ENCODE results near the gene CREBBP. TPM values are rescaled to one million over a fixed set of nuclear protein-coding genes. Genes with fewer than 3 reads are reported as not detected.

Gene CREBBP
- total RNA-seq, 2 experiments from 2014 or later: 36.0 to 72.3 TPM

DNA sequence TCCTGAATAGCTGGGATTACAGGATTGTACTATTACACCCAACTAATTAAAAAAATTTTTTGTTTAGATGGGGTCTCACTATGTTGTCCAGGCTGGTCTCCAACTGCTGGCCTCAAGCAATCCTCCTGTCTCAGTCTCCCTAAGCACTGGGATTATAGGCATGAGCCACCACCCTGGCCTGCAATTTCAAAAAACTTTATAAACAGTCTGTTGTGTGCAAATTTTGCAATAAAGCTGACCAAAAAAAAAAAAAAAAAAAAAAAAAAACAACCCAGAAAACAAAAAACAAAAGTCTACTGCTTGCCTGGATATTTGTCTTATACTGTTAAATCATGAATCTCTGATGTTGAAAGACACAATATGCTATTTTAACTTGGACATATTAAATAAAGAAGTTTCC is 4.4 kb downstream of the CREBBP start:
- no TSS peak for BruUV-seq (replicated peaks)
- H3K4me1 ChIP-seq (ENCODE audit: insufficient read depth, low read length, poor library complexity, severe bottlenecking): peaks cover 45% of the 10 kb centered on the region
- TF ChIP-seq EZH2phosphoT487 (IDR thresholded peaks at IDR 0.05; ENCODE audit: borderline replicate concordance, low read depth, low read length): no peak
- TF ChIP-seq, protein P1, sequence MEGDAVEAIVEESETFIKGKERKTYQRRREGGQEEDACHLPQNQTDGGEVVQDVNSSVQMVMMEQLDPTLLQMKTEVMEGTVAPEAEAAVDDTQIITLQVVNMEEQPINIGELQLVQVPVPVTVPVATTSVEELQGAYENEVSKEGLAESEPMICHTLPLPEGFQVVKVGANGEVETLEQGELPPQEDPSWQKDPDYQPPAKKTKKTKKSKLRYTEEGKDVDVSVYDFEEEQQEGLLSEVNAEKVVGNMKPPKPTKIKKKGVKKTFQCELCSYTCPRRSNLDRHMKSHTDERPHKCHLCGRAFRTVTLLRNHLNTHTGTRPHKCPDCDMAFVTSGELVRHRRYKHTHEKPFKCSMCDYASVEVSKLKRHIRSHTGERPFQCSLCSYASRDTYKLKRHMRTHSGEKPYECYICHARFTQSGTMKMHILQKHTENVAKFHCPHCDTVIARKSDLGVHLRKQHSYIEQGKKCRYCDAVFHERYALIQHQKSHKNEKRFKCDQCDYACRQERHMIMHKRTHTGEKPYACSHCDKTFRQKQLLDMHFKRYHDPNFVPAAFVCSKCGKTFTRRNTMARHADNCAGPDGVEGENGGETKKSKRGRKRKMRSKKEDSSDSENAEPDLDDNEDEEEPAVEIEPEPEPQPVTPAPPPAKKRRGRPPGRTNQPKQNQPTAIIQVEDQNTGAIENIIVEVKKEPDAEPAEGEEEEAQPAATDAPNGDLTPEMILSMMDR (conservative IDR thresholded peaks at IDR 0.05; ENCODE audit: low read length): no peak
- intact Hi-C loops (cut with micrococcal nuclease; ENCODE audit: unreplicated experiment): no loop called here
- H3K4me2 ChIP-seq (ENCODE audit: low read length): no peak overlapping the region
- peaks cover 86% of the 10 kb centered on the region for H3K79me2 ChIP-seq (ENCODE audit: insufficient read depth, low read depth, low read length)
- peaks cover 74% of the 10 kb centered on the region for H4K20me1 ChIP-seq (ENCODE audit: insufficient read depth, low read length)
- ChIA-PET CTCF (ENCODE audit: unreplicated experiment) (no interaction called here), POLR2A (interaction anchor here (0.6 kb wide), 1 partner anchor 1110 kb away, joined by 4 read pairs; no protein-coding TSS in a partner anchor)
- no peak overlapping the region for H3K4me3 ChIP-seq (ENCODE audit: low read depth, low read length, poor library complexity, severe bottlenecking)
- H3K27ac ChIP-seq (ENCODE audit: low read depth, low read length, poor library complexity, severe bottlenecking): no peak overlapping the region
- H3K36me3 ChIP-seq (ENCODE audit: insufficient read depth, low read length): peaks cover 24% of the 10 kb centered on the region
- no peak for DNase-seq (ENCODE audit: low spot score)
- no peaks in the 10 kb centered on the region for H3K9me2 ChIP-seq (ENCODE audit: insufficient read depth, low read length)
- no peak overlapping the region for H2AFZ ChIP-seq (ENCODE audit: low read length)
- no peaks in the 10 kb centered on the region for H3K9me3 ChIP-seq (ENCODE audit: low read length)

DNA sequence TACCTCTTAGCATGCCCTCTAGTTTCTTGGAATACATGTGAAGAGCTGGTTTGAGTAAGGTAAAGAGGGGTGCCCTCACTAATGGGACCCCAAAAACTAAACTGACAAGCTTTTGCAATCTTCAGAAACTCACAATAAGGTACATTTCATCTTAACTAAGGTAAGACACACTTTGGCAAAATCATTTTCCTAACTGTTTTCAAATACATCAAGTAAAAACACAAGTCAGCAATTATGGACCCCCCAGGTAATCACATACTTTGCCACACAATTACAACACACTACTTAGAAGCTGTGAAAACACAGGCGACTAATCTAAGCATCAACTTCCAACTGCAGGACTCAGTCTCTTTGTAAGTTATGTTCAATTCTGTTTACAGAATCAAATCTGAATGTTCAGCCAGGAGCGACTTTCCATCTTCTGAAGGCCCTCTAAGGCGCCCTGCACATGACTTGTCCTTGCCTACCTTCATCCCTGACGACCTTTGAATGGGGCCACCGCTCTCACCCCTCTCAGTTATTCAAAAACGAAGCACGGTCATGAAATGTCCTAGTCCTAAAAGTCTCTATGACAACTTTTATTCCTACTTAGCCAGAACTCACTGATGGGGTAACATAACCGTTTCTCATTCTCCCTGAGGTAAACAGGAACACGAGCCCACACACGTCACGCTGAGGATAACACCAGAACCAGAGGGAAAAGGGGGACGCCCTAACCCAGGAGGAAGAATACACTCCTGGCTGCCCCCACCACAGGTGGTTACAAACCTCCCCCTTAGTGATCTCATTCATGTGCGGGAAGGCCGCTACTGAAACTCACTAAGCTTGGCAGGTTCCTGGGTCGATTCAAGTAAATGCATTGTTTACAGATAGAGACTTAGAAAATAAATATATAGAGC is 5.5 kb downstream of the CREBBP start:
- CTCF ChIA-PET (ENCODE audit: unreplicated experiment): no interaction called here
- peaks cover 75% of the 10 kb centered on the region for H4K20me1 ChIP-seq (ENCODE audit: insufficient read depth, low read length)
- no peak for DNase-seq (ENCODE audit: low spot score)
- H3K27ac ChIP-seq (ENCODE audit: low read depth, low read length, poor library complexity, severe bottlenecking): no peak overlapping the region
- intact Hi-C loops (cut with micrococcal nuclease; ENCODE audit: unreplicated experiment): no loop called here
- peaks cover 43% of the 10 kb centered on the region for H3K4me1 ChIP-seq (ENCODE audit: insufficient read depth, low read length, poor library complexity, severe bottlenecking)
- peaks cover 97% of the 10 kb centered on the region for H3K79me2 ChIP-seq (ENCODE audit: insufficient read depth, low read depth, low read length)
- no peak overlapping the region for H3K4me3 ChIP-seq (ENCODE audit: low read depth, low read length, poor library complexity, severe bottlenecking)
- H3K9me2 ChIP-seq (ENCODE audit: insufficient read depth, low read length): no peaks in the 10 kb centered on the region
- H3K4me2 ChIP-seq (ENCODE audit: low read length): no peak overlapping the region
- H3K36me3 ChIP-seq (ENCODE audit: insufficient read depth, low read length): peaks cover 24% of the 10 kb centered on the region
- no TSS peak for BruUV-seq (replicated peaks)
- H2AFZ ChIP-seq (ENCODE audit: low read length): no peak overlapping the region
- POLR2A ChIA-PET: interaction anchor here (0.6 to 0.9 kb wide), 2 partner anchors 187 to 195 kb away, joined by 3 to 4 read pairs; no protein-coding TSS in a partner anchor
- H3K9me3 ChIP-seq (ENCODE audit: low read length): no peaks in the 10 kb centered on the region
- TF ChIP-seq EZH2phosphoT487 (IDR thresholded peaks at IDR 0.05; ENCODE audit: borderline replicate concordance, low read depth, low read length): no peak
- TF ChIP-seq, protein P1 (conservative IDR thresholded peaks at IDR 0.05; ENCODE audit: low read length): no peak

DNA sequence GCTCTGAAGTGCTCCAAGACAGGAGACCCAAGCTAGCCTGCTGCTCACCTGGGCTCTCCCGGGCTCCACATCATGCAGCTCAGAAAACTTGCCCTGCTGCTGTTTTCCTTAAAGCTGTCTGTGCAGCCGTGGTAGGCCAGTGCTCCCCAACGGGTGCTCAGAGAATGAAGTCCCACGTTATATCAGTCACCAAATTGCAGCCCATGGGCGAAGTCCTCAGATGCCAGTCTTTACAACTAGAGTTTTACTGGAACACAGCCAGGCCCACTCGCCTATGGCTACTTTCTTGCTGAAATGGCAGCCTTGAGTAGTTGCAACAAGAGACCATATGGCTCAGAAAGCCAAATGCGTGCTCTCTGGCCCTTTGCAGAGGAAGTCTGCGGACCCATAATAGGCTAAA is 6.3 kb downstream of the CREBBP start:
- no peak overlapping the region for H3K27ac ChIP-seq (ENCODE audit: low read depth, low read length, poor library complexity, severe bottlenecking)
- DNase-seq (ENCODE audit: low spot score): no peak
- H4K20me1 ChIP-seq (ENCODE audit: insufficient read depth, low read length): peaks cover 81% of the 10 kb centered on the region
- peaks cover 24% of the 10 kb centered on the region for H3K36me3 ChIP-seq (ENCODE audit: insufficient read depth, low read length)
- POLR2A ChIA-PET: interaction anchor here (0.6 to 0.9 kb wide), 2 partner anchors 186 to 194 kb away, joined by 3 to 4 read pairs; no protein-coding TSS in a partner anchor
- no TSS peak for BruUV-seq (replicated peaks)
- TF ChIP-seq, protein P1 (conservative IDR thresholded peaks at IDR 0.05; ENCODE audit: low read length): no peak
- TF ChIP-seq EZH2phosphoT487 (IDR thresholded peaks at IDR 0.05; ENCODE audit: borderline replicate concordance, low read depth, low read length): no peak
- no peak overlapping the region for H2AFZ ChIP-seq (ENCODE audit: low read length)
- intact Hi-C loops (cut with micrococcal nuclease; ENCODE audit: unreplicated experiment): no loop called here
- peaks cover 43% of the 10 kb centered on the region for H3K4me1 ChIP-seq (ENCODE audit: insufficient read depth, low read length, poor library complexity, severe bottlenecking)
- H3K9me3 ChIP-seq (ENCODE audit: low read length): no peaks in the 10 kb centered on the region
- peaks cover 100% of the 10 kb centered on the region for H3K79me2 ChIP-seq (ENCODE audit: insufficient read depth, low read depth, low read length)
- no peaks in the 10 kb centered on the region for H3K9me2 ChIP-seq (ENCODE audit: insufficient read depth, low read length)
- no peak overlapping the region for H3K4me3 ChIP-seq (ENCODE audit: low read depth, low read length, poor library complexity, severe bottlenecking)
- CTCF ChIA-PET (ENCODE audit: unreplicated experiment): no interaction called here
- H3K4me2 ChIP-seq (ENCODE audit: low read length): no peak overlapping the region

All from OCI-LY7 (cell line).